H1 (cell line): ENCODE results near the gene CAGE1. TPM values are rescaled to one million over a fixed set of nuclear protein-coding genes. Genes with fewer than 3 reads are reported as not detected.

Experiments used
- CTCF ChIA-PET: fragments of 300-600 bp; sonication (Branson Sonifier 250); formaldehyde crosslinking; loops from one replicate; lab custom pipeline; 2021; ENCODE audit not compliant: partially characterized antibody; lab: Charles Lee
- POLR2A ChIA-PET: fragments of 300-600 bp; sonication (Branson Sonifier 250); formaldehyde crosslinking; loops from one replicate; lab custom pipeline; 2021; ENCODE audit warnings: inconsistent platforms; ENCODE audit not compliant: partially characterized antibody; lab: Charles Lee
- DNase-seq, 2 experiments: peaks; one replicate each; pipeline versions ENCODE4 v3.0.0 to v3.0.0-alpha.2; 2010 to 2022; ENCODE audit warnings: low spot score in 2 of 2, low read depth in 1 of 2, mixed read lengths in 1 of 2
- FAIRE-seq: peaks from 2 replicates; lab custom pipeline; 2011; peaks lifted over from hg19 to GRCh38; lab: Jason Lieb, UNC
- H2AFZ ChIP-seq: 2 replicates; pipeline ENCODE4 v1.8.1; 2012; ENCODE audit warnings: low read length, inconsistent platforms
- H2AK5ac ChIP-seq: 2 replicates; pipeline ENCODE4 v1.6.1; 2013; ENCODE audit warnings: low read depth, low read length
- H2BK120ac ChIP-seq: replicated peaks from 2 replicates; pipeline ENCODE3; 2013; ENCODE audit warnings: low read depth, low read length, inconsistent platforms
- H2BK12ac ChIP-seq: 2 replicates; pipeline ENCODE4 v1.6.1; 2013; ENCODE audit warnings: low read depth, low read length
- H2BK15ac ChIP-seq: 2 replicates; pipeline ENCODE4 v1.6.1; 2013; ENCODE audit warnings: low read length
- H2BK20ac ChIP-seq: 2 replicates; pipeline ENCODE4 v1.6.1; 2013; ENCODE audit warnings: low read length
- H2BK5ac ChIP-seq: 2 replicates; pipeline ENCODE4 v1.6.1; 2013; ENCODE audit warnings: low read depth, low read length
- H3K14ac ChIP-seq: 2 replicates; pipeline ENCODE4 v1.6.1; 2013; ENCODE audit warnings: inconsistent platforms; ENCODE audit not compliant: insufficient read length
- H3K18ac ChIP-seq: 2 replicates; pipeline ENCODE4 v1.6.1; 2013; ENCODE audit warnings: low read length; ENCODE audit errors: extremely low read depth
- H3K23ac ChIP-seq: 2 replicates; pipeline ENCODE4 v1.6.1; 2013; ENCODE audit warnings: inconsistent platforms; ENCODE audit not compliant: insufficient read length
- H3K23me2 ChIP-seq: 2 replicates; pipeline ENCODE4 v1.6.1; 2013; ENCODE audit warnings: low read depth, low read length
- H3K27ac ChIP-seq: 2 replicates; pipeline ENCODE4 v1.6.1; 2011; ENCODE audit warnings: low read depth, low read length, inconsistent platforms
- H3K27me3 ChIP-seq, 4 experiments: replicated peaks in 1 of 4; 1 replicate in 1 of 4; 2 replicates in 3 of 4; pipeline versions ENCODE4 v1.6.1 to v1.8.1; 2011 to 2013; ENCODE audit warnings: low read length in 3 of 4, mild to moderate bottlenecking in 3 of 4, inconsistent platforms in 2 of 4, mixed read lengths in 2 of 4, moderate library complexity in 1 of 4; ENCODE audit not compliant: control insufficient read depth in 3 of 4, insufficient read depth in 3 of 4; ENCODE audit errors: extremely low read depth in 1 of 4
- H3K36me3 ChIP-seq, 4 experiments: 2 replicates each; pipeline versions ENCODE4 v1.6.1 to v1.8.1; 2011 to 2013; ENCODE audit warnings: mild to moderate bottlenecking in 4 of 4, low read length in 3 of 4, moderate library complexity in 2 of 4, control low read depth in 1 of 4, inconsistent platforms in 1 of 4; ENCODE audit not compliant: insufficient read depth in 4 of 4, control insufficient read depth in 2 of 4
- H3K4ac ChIP-seq: replicated peaks from 2 replicates; pipeline ENCODE3; 2013; ENCODE audit warnings: low read length, low read depth, mixed read lengths, inconsistent platforms; ENCODE audit not compliant: insufficient read length
- H3K4me1 ChIP-seq, 4 experiments: replicated peaks in 1 of 4; 1 replicate in 1 of 4; 2 replicates in 3 of 4; pipeline versions ENCODE4 v1.6.1 to v1.8.1; 2011 to 2013; ENCODE audit warnings: low read length in 3 of 4, inconsistent platforms in 2 of 4, mixed read lengths in 1 of 4; ENCODE audit not compliant: insufficient read depth in 4 of 4, control insufficient read depth in 3 of 4
- H3K4me2 ChIP-seq, 2 experiments: 2 replicates each; pipeline versions ENCODE4 v1.6.1 to v1.8.1; 2011 to 2013; ENCODE audit warnings: low read depth in 2 of 2, low read length in 2 of 2, control low read depth in 1 of 2, inconsistent platforms in 1 of 2, mild to moderate bottlenecking in 1 of 2; ENCODE audit not compliant: insufficient read depth in 1 of 2
- H3K4me3 ChIP-seq, 4 experiments: fragments of 200-600, 300-600 bp in 1 of 4; sonication (generic), shearing (Covaris generic), sonication (Bioruptor Twin) in 1 of 4; 2 replicates each; pipeline versions ENCODE4 v1.5.1 to v1.8.1; 2011 to 2016; ENCODE audit warnings: low read length in 4 of 4, low read depth in 3 of 4, control low read depth in 2 of 4, inconsistent platforms in 2 of 4, mild to moderate bottlenecking in 2 of 4, mixed read lengths in 1 of 4, moderate library complexity in 1 of 4; ENCODE audit not compliant: insufficient read depth in 2 of 4; ENCODE audit errors: extremely low read depth in 1 of 4
- H3K56ac ChIP-seq: replicated peaks from 2 replicates; pipeline ENCODE3; 2013; ENCODE audit warnings: low read depth, mild to moderate bottlenecking, mixed read lengths, low read length, inconsistent platforms; ENCODE audit not compliant: insufficient read length
- H3K79me1 ChIP-seq: 2 replicates; pipeline ENCODE4 v1.6.1; 2013; ENCODE audit warnings: low read depth, low read length, control low read depth
- H3K79me2 ChIP-seq, 2 experiments: 2 replicates each; pipeline versions ENCODE4 v1.6.1 to v1.8.1; 2012 to 2013; ENCODE audit warnings: low read length in 2 of 2, mild to moderate bottlenecking in 2 of 2, inconsistent platforms in 1 of 2; ENCODE audit not compliant: insufficient read depth in 2 of 2, control insufficient read depth in 1 of 2
- H3K9ac ChIP-seq, 4 experiments: replicated peaks in 1 of 4; 1 replicate in 1 of 4; 2 replicates in 3 of 4; pipeline versions ENCODE4 v1.6.1 to v1.8.1; 2011 to 2013; ENCODE audit warnings: low read depth in 3 of 4, low read length in 3 of 4, control low read depth in 2 of 4, mild to moderate bottlenecking in 2 of 4, moderate library complexity in 2 of 4, inconsistent platforms in 1 of 4; ENCODE audit errors: extremely low read depth in 1 of 4
- H3K9me3 ChIP-seq, 2 experiments: 2 replicates each; pipeline versions ENCODE4 v1.6.1 to v1.8.1; 2012 to 2013; ENCODE audit warnings: mild to moderate bottlenecking in 2 of 2, moderate library complexity in 2 of 2, control low read depth in 1 of 2, inconsistent platforms in 1 of 2, low read depth in 1 of 2, low read length in 1 of 2, mixed read lengths in 1 of 2; ENCODE audit not compliant: insufficient read depth in 2 of 2
- H4K20me1 ChIP-seq, 2 experiments: replicated peaks in 1 of 2; 2 replicates each; pipeline versions ENCODE3 to v1.8.1; 2011 to 2013; ENCODE audit warnings: inconsistent platforms in 2 of 2, low read length in 2 of 2, mild to moderate bottlenecking in 1 of 2; ENCODE audit not compliant: insufficient read depth in 2 of 2, control insufficient read depth in 1 of 2
- H4K5ac ChIP-seq: 2 replicates; pipeline ENCODE4 v1.6.1; 2013; ENCODE audit warnings: low read length, low read depth, mixed read lengths, inconsistent platforms; ENCODE audit not compliant: insufficient read length
- H4K8ac ChIP-seq: 2 replicates; pipeline ENCODE4 v1.8.0; 2013; ENCODE audit warnings: mild to moderate bottlenecking, moderate library complexity, low read length, inconsistent platforms; ENCODE audit not compliant: insufficient read depth; ENCODE audit errors: extremely low read depth
- H4K91ac ChIP-seq: replicated peaks from 2 replicates; pipeline ENCODE3; 2013; ENCODE audit warnings: low read length, mixed read lengths, inconsistent platforms; ENCODE audit not compliant: insufficient read length
- BCL11A ChIP-seq, 2 experiments: IDR thresholded peaks; one replicate each; pipeline ENCODE4 v1.6.1; 2011; ENCODE audit warnings: low read depth in 2 of 2, low read length in 2 of 2, mild to moderate bottlenecking in 2 of 2
- CBX5 ChIP-seq: fragments of 300-800, 300-1000 bp; sonication (generic); IDR thresholded peaks from 2 replicates; pipeline ENCODE4 v1.7.1; 2016; ENCODE audit warnings: antibody characterized with exemption, low read length, low read depth
- CBX8 ChIP-seq: fragments of 300-800, 300-1000 bp; sonication (generic); IDR thresholded peaks from 2 replicates; pipeline ENCODE4 v1.7.1; 2016; ENCODE audit warnings: low read depth, low read length, borderline replicate concordance
- CHD2 ChIP-seq: IDR thresholded peaks from 2 replicates; pipeline ENCODE4 v1.6.1; 2012; ENCODE audit warnings: low read length, improper control_type of control experiment
- GTF2F1 ChIP-seq: IDR thresholded peaks from 2 replicates; pipeline ENCODE4 v1.6.1; 2012; ENCODE audit warnings: low read depth, low read length, improper control_type of control experiment, borderline replicate concordance
- PHF8 ChIP-seq: fragments of 200-600 bp; sonication (generic); conservative IDR thresholded peaks from 2 replicates; pipeline ENCODE4 v1.7.1; 2012; ENCODE audit warnings: low read depth, mild to moderate bottlenecking, inconsistent platforms, low read length, moderate library complexity
- POLR2AphosphoS5 ChIP-seq: IDR thresholded peaks from 2 replicates; pipeline ENCODE4 v1.6.1; 2011; ENCODE audit warnings: low read depth, low read length
- RAD21 ChIP-seq, 2 experiments: IDR thresholded peaks in 1 of 2; conservative IDR thresholded peaks in 1 of 2; 2 replicates each; pipeline ENCODE4 v1.6.1; 2011; ENCODE audit warnings: low read depth in 2 of 2, low read length in 2 of 2, improper control_type of control experiment in 1 of 2, inconsistent platforms in 1 of 2, mild to moderate bottlenecking in 1 of 2, moderate library complexity in 1 of 2
- RBBP5 ChIP-seq: IDR thresholded peaks from 2 replicates; pipeline ENCODE4 v1.7.1; 2012; ENCODE audit warnings: low read depth, mild to moderate bottlenecking, inconsistent platforms, low read length, moderate library complexity, borderline replicate concordance
- RFX5 ChIP-seq: IDR thresholded peaks from 2 replicates; pipeline ENCODE4 v1.6.1; 2011; ENCODE audit warnings: low read depth, low read length, improper control_type of control experiment, borderline replicate concordance
- SIN3A ChIP-seq, 2 experiments: IDR thresholded peaks in 1 of 2; conservative IDR thresholded peaks in 1 of 2; 2 replicates each; pipeline ENCODE4 v1.6.1; 2011 to 2012; ENCODE audit warnings: low read length in 2 of 2, improper control_type of control experiment in 1 of 2, low read depth in 1 of 2, mild to moderate bottlenecking in 1 of 2
- SUZ12 ChIP-seq: fragments of 200-600 bp; sonication (generic); IDR thresholded peaks from 2 replicates; pipeline ENCODE4 v1.6.1; 2012; ENCODE audit warnings: mild to moderate bottlenecking, inconsistent platforms, low read length, moderate library complexity, mixed read lengths
- TAF7 ChIP-seq: optimal IDR thresholded peaks from 2 replicates; pipeline ENCODE3; 2011; ENCODE audit warnings: low read depth, mild to moderate bottlenecking, inconsistent platforms, low read length, moderate library complexity, borderline replicate concordance
- TEAD4 ChIP-seq: IDR thresholded peaks from 2 replicates; pipeline ENCODE4 v1.6.1; 2012; ENCODE audit warnings: low read depth, low read length, inconsistent platforms, mixed read lengths
- WGBS, 2 experiments: shearing (Covaris generic) in 1 of 2; methylation state at CpG; one replicate each; pipeline versions ENCODE4 v1.1.6 to v1.1.7; 2013 to 2015; ENCODE audit warnings: low lambda C conversion rate in 2 of 2, mixed read lengths in 2 of 2, inconsistent platforms in 1 of 2, low coverage in 1 of 2, missing lambda C conversion rate in 1 of 2; ENCODE audit not compliant: insufficient replicate concordance in 2 of 2, insufficient coverage in 1 of 2, insufficient read length in 1 of 2; ENCODE audit errors: extremely low coverage in 1 of 2, missing lambda C conversion rate in 1 of 2; 5-methylcytosine and 5-hydroxymethylcytosine counted together
- polyA plus RNA-seq, 7 experiments: library from polyadenylated mRNA; depleted of rRNA in 3 of 7; stranded (reverse) in 5 of 7; unstranded in 2 of 7; fragments of >200 nt in 5 of 7; fragments of 200-250 nt in 2 of 7; gene quantifications; 1 replicate in 5 of 7; 2 replicates in 1 of 7; 4 replicates in 1 of 7; pipeline versions ENCODE4 v1.2.1 to v1.2.3, GENCODE V29; 2011 to 2013; ENCODE audit warnings: missing spikeins in 2 of 7, mixed read lengths in 2 of 7
- total RNA-seq: library from RNA; stranded (reverse); fragmentation: NEBNext Ultra II Directional; extraction: Animal tissue kit (Norgen Biotek cat#: 25700); gene quantifications from 2 replicates; pipeline ENCODE4 v1.2.1, GENCODE V29; 2021

The CAGE1 gene
- total and polyA plus RNA-seq, 2 of the 8 experiments (the other 6 are each of a cell fraction or from before 2014, with no cell fraction given): 0.09 TPM; not detected in 1

DNA sequence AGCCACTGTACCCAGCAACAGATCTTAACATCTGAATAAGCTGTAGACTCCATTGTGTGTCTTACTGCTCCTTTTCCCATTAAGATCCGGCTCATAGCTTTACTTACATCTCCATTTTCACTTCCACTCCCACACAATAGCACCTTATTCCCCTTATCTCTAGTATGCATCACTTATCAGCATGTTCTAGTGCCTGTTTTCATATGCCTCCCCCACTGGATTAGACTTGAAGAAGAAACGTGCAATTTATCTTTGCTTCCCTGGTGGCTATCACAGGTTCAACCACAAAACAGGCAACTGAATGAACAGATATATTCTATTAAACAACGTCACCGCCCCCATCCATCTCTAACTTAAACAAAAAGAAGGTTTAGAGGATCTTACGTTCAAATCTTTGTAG lies 88.6 kb downstream of the CAGE1 start:
- no peak overlapping the region for H2AFZ ChIP-seq
- no peak overlapping the region for H2BK20ac ChIP-seq
- H2BK15ac ChIP-seq: no peak overlapping the region
- CTCF ChIA-PET: interaction anchor here (0.7 to 1.2 kb wide), 3 partner anchors 22 to 89 kb away, joined by 3 read pairs; partner anchors contain the start of genes CAGE1 and RIOK1
- no peaks in the 10 kb centered on the region for H3K27me3 ChIP-seq
- peaks cover 3 to 6% of the 10 kb centered on the region in 2 experiments for H4K20me1 ChIP-seq
- WGBS, 2 experiments: 89% methylated on average over 5 of the region's 5 CpGs; no CpG with 5 or more reads in 1 of the 2 experiments
- no peak overlapping the region for H4K5ac ChIP-seq
- FAIRE-seq (no peak), DNase-seq (no peak)
- no peak overlapping the region for H3K27ac ChIP-seq
- H4K91ac ChIP-seq: no peak overlapping the region
- H3K14ac ChIP-seq: no peak overlapping the region
- H3K4me3 ChIP-seq: no peak overlapping the region
- no peaks in the 10 kb centered on the region for H3K23me2 ChIP-seq
- no peak overlapping the region for H3K56ac ChIP-seq
- no peak overlapping the region for H3K23ac ChIP-seq
- no peaks in the 10 kb centered on the region for H3K4me1 ChIP-seq
- peaks cover 0 to 9% of the 10 kb centered on the region in 2 experiments; a peak in 1 of 4 replicates for H3K79me2 ChIP-seq
- H2BK120ac ChIP-seq: no peak overlapping the region
- 0 out of 2 replicates have a peak, but pooled peaks cover 3% of the 10 kb centered on the region for H3K79me1 ChIP-seq
- no peak overlapping the region for H2BK5ac ChIP-seq
- peaks cover 23 to 83% (median 53%) of the 10 kb centered on the region in 4 experiments for H3K36me3 ChIP-seq
- POLR2A ChIA-PET: interaction anchor here (0.6 to 1.5 kb wide), 2 partner anchors 9 to 871 kb away, joined by 4 to 5 read pairs; no protein-coding TSS in a partner anchor
- no peak overlapping the region for H3K9ac ChIP-seq
- H2BK12ac ChIP-seq: no peak overlapping the region
- H3K4ac ChIP-seq: no peak overlapping the region
- H3K18ac ChIP-seq: no peak overlapping the region
- H3K9me3 ChIP-seq: no peaks in the 10 kb centered on the region
- no peak overlapping the region for H4K8ac ChIP-seq
- H3K4me2 ChIP-seq: no peak overlapping the region
- no peak overlapping the region for H2AK5ac ChIP-seq
- TF ChIP-seq TAF7 (no peak), SIN3A (conservative IDR thresholded peaks at IDR 0.05 in 1 of 2, IDR thresholded peaks at IDR 0.05 in 1 of 2; ENCODE audit: low read depth in 1 of 2, low read length in 2 of 2) (no peak), PHF8 (no peak), SUZ12 (no peak), RFX5 (no peak), CHD2 (no peak), RBBP5 (no peak), CBX8 (no peak), CBX5 (no peak), BCL11A (IDR thresholded peaks at IDR 0.05; ENCODE audit: low read depth in 2 of 2, low read length in 2 of 2) (no peak), POLR2AphosphoS5 (no peak), GTF2F1 (no peak), RAD21 (IDR thresholded peaks at IDR 0.05 in 1 of 2, conservative IDR thresholded peaks at IDR 0.05 in 1 of 2; ENCODE audit: low read depth in 2 of 2, low read length in 2 of 2) (no peak), TEAD4 (no peak)
